Nephron progenitor cell (in vitro differentiated cells): ENCODE measurements around the gene NRL.

Experiments
- DNase-seq: peaks from one replicate; pipeline ENCODE4 v3.0.0; 2021
- H3K27ac Mint-ChIP-seq: 2 replicates; pipeline ENCODE4 v1.8.0; 2021; ENCODE audit warnings: mild to moderate bottlenecking, moderate library complexity, mixed read lengths
- H3K27me3 Mint-ChIP-seq: 2 replicates; pipeline ENCODE4 v1.8.0; 2021; ENCODE audit warnings: mild to moderate bottlenecking, low read depth, mixed read lengths; ENCODE audit not compliant: poor library complexity
- H3K36me3 Mint-ChIP-seq: 2 replicates; pipeline ENCODE4 v1.8.0; 2021; ENCODE audit warnings: low read depth, mixed read lengths
- H3K4me1 Mint-ChIP-seq: 2 replicates; pipeline ENCODE4 v1.8.0; 2021; ENCODE audit warnings: mixed read lengths
- H3K4me3 Mint-ChIP-seq: 2 replicates; pipeline ENCODE4 v1.8.0; 2021; ENCODE audit warnings: mild to moderate bottlenecking, moderate library complexity, mixed read lengths
- H3K9me3 Mint-ChIP-seq: 2 replicates; pipeline ENCODE4 v1.8.0; 2021; ENCODE audit warnings: mild to moderate bottlenecking, moderate library complexity, mixed read lengths
- CTCF ChIP-seq: fragments of 200-600 bp; sonication (generic); IDR thresholded peaks from 2 replicates; pipeline ENCODE4 v1.5.0; 2021; ENCODE audit warnings: antibody characterized with exemption

Gene NRL

DNA sequence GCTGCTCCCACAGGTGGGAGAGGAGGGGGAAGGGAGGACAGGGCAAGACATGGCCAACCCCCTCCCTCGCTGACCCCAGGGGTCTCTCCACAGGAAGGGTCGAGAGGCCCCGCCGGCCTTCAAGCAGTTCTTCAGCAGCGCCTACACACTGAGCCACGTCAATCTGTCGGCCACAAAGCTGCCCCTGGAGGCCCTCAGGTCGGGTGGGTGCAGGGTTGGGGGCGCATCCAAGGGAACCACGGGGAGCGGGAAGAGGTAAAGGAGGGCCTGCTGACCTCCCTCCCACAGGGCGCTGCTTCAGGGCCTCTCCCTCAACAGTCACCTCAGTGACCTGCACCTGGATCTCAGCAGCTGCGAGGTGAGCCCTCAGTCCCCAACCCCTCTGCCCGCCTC is 56.9 kb downstream of the NRL start:
- Mint-ChIP-seq H3K4me1 (peaks cover 28% of the 10 kb centered on the region), H3K27me3 (peaks cover 22% of the 10 kb centered on the region), H3K27ac (no peak overlapping the region), H3K9me3 (no peaks in the 10 kb centered on the region), H3K4me3 (no peak overlapping the region), H3K36me3 (no peaks in the 10 kb centered on the region)
- no peak for DNase-seq
- no peak for TF ChIP-seq CTCF

DNA sequence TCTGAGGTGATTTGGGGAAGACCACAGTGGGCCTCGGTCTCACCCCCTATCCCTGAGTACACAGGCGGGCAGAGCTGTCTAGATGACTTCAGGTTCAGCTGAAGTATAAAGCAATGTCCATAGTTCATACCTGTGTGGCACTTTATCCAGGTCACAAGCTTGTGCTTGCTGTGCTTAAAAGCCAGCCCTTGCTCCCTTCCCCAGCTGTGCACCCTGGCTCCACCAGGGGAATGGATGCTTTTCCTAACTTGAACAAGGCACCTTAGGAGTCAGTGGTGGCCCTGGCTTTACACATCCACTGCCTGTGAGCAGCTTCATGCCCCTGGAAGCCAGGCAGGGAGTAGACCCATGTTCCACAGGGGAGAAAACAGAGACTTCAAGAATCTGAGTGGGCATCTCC is 57.5 kb downstream of the NRL start:
- Mint-ChIP-seq H3K4me1 (peaks cover 31% of the 10 kb centered on the region), H3K4me3 (no peak overlapping the region), H3K36me3 (no peaks in the 10 kb centered on the region), H3K9me3 (no peaks in the 10 kb centered on the region), H3K27ac (no peak overlapping the region), H3K27me3 (peaks cover 27% of the 10 kb centered on the region)
- no peak for TF ChIP-seq CTCF
- no peak for DNase-seq

DNA sequence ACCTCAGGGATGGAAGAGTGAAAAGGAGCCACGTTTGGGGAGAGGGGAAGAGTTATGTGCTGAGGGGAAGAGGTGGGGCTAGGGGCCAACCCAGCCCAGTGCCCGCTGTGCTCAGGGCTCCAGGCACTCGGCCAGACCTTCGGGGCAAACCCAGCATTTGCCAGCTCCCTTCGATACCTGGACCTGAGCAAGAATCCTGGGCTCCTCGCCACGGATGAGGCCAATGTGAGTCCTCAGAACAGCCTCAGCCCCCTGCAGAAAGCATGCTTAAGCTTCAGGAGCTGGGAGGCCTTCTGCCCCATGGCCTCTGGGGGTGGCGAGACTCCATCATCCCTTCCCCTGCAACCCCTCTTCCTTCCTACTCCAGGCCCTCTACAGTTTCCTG is 58.0 kb downstream of the NRL start:
- DNase-seq = no peak
- H3K27me3 Mint-ChIP-seq = peaks cover 27% of the 10 kb centered on the region
- H3K4me3 Mint-ChIP-seq = no peak overlapping the region
- peak overlapping the region; percentile 36 for H3K27ac Mint-ChIP-seq
- H3K9me3 Mint-ChIP-seq = no peaks in the 10 kb centered on the region
- no peak for TF ChIP-seq CTCF
- peaks cover 31% of the 10 kb centered on the region for H3K4me1 Mint-ChIP-seq
- H3K36me3 Mint-ChIP-seq = no peaks in the 10 kb centered on the region

DNA sequence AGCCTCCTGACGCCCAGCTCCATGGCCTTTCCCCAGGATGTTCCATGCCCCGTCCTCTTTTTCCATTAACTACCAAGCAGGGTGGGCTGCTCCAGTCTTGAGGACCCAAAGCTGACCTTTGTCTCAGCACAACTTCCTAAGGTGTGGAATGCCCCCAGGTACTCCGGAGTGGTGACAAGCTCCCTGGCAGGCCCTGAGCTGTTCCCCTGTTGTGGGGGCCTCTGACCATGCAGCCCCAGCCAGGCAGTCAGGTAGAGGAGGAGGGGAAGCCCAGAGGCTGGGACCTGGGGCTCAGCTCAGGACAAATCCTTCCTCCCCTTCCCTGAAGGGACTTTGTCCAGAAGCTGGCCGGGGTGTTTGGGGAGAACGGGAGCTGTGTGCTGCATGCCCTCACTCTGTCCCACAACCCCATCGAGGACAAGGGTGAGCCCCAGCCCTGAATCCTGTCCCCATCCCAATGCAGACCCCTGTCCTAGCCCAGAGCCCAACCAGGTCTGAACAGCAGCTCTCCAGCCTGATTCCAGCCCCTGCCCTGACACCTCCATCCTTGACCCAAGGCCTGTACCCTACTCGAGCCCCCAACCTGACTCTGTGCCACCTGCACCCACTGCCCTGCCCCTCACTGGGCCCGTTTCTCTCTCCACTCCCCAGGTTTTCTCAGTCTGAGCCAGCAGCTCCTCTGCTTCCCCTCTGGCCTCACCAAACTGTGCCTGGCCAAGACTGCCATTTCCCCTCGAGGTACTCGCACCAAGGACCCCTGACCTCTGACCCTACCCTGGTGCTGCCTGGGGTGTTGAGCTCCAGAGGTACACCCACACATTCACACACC is 58.6 kb downstream of the NRL start:
- Mint-ChIP-seq H3K27me3 (peaks cover 29% of the 10 kb centered on the region), H3K36me3 (no peaks in the 10 kb centered on the region), H3K27ac (peak overlapping the region; percentile 36), H3K4me3 (no peak overlapping the region), H3K9me3 (no peaks in the 10 kb centered on the region), H3K4me1 (peaks cover 33% of the 10 kb centered on the region)
- DNase-seq = no peak
- no peak for TF ChIP-seq CTCF

DNA sequence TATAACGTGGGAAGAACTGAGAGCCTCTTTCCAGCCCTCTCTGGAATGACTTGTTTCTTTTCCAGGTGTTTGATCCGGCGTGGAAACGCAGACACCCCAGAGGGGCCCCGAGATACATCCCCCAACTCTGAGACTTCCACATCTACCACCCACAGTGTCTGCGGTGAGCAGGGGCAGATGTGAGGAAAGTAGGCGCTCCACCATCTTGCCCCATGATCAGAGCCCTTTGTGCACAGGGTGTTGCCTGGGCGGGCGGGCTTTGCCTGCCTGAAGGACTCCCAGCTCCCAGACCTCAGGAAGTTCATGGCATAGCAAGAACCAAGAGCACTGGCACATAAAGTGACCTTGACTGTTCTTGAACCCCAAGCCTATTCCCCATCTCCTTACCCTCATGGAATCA is 60.1 kb downstream of the NRL start:
- Mint-ChIP-seq H3K36me3 (no peaks in the 10 kb centered on the region), H3K27me3 (peaks cover 45% of the 10 kb centered on the region), H3K27ac (no peak overlapping the region), H3K4me3 (no peak overlapping the region), H3K9me3 (no peaks in the 10 kb centered on the region), H3K4me1 (peaks cover 37% of the 10 kb centered on the region)
- no peak for TF ChIP-seq CTCF
- no peak for DNase-seq

GRCh38 chr14:24054324-24054641 is 60.5 kb downstream of the NRL start:
- no peak for TF ChIP-seq CTCF
- H3K9me3 Mint-ChIP-seq = no peaks in the 10 kb centered on the region
- H3K27me3 Mint-ChIP-seq = peaks cover 48% of the 10 kb centered on the region

More at GRCh38 chr14:24054324-24054641, 60.5 kb downstream of the NRL start:
- Mint-ChIP-seq H3K36me3 (no peaks in the 10 kb centered on the region), H3K27ac (no peak overlapping the region), H3K4me3 (no peak overlapping the region), H3K4me1 (peaks cover 34% of the 10 kb centered on the region)
- DNase-seq = no peak
